Mesendoderm (in vitro differentiated cells): ENCODE data around the gene MINK1. TPM values are rescaled to one million over a fixed set of nuclear protein-coding genes. Genes with fewer than 3 reads are reported as not detected.

Experiments
- DNase-seq: peaks from one replicate; pipeline ENCODE4 v3.0.0; 2013
- H2AK5ac ChIP-seq: 2 replicates; pipeline ENCODE4 v1.6.1; 2013; ENCODE audit warnings: low read length, inconsistent platforms
- H2BK120ac ChIP-seq: 2 replicates; pipeline ENCODE4 v1.6.1; 2013; ENCODE audit warnings: low read depth, mild to moderate bottlenecking, low read length, moderate library complexity, mixed read lengths
- H2BK15ac ChIP-seq: replicated peaks from 2 replicates; pipeline ENCODE4 v1.6.1; 2013; ENCODE audit warnings: low read depth, mild to moderate bottlenecking, moderate library complexity
- H2BK5ac ChIP-seq: 2 replicates; pipeline ENCODE4 v1.6.1; 2013; ENCODE audit warnings: low read length, inconsistent platforms
- H3K18ac ChIP-seq: 2 replicates; pipeline ENCODE4 v1.6.1; 2013; ENCODE audit warnings: mild to moderate bottlenecking, low read length, mixed read lengths
- H3K23ac ChIP-seq: one replicate; pipeline ENCODE4 v1.6.1; 2013; ENCODE audit warnings: low read length
- H3K27ac ChIP-seq: 2 replicates; pipeline ENCODE4 v1.5.1; 2013; ENCODE audit warnings: low read depth, mild to moderate bottlenecking, inconsistent platforms, low read length, moderate library complexity
- H3K27me3 ChIP-seq: 2 replicates; pipeline ENCODE4 v1.6.1; 2013; ENCODE audit warnings: low read length, control low read depth, mild to moderate bottlenecking, inconsistent platforms; ENCODE audit not compliant: insufficient read depth, poor library complexity
- H3K36me3 ChIP-seq: 2 replicates; pipeline ENCODE4 v1.6.1; 2013; ENCODE audit warnings: low read length, inconsistent platforms; ENCODE audit not compliant: control insufficient read depth, insufficient read depth
- H3K4ac ChIP-seq: one replicate; pipeline ENCODE4 v1.6.1; 2013; ENCODE audit warnings: low read depth, mild to moderate bottlenecking, low read length, moderate library complexity
- H3K4me1 ChIP-seq: 2 replicates; pipeline ENCODE4 v1.6.1; 2013; ENCODE audit warnings: low read depth, low read length, inconsistent platforms; ENCODE audit not compliant: control insufficient read depth
- H3K4me2 ChIP-seq: 2 replicates; pipeline ENCODE4 v1.6.1; 2013; ENCODE audit warnings: low read length
- H3K4me3 ChIP-seq: 2 replicates; pipeline ENCODE4 v1.5.1; 2013; ENCODE audit warnings: mild to moderate bottlenecking, low read length
- H3K56ac ChIP-seq: one replicate; pipeline ENCODE4 v1.6.1; 2013; ENCODE audit warnings: low read length
- H3K79me1 ChIP-seq: 2 replicates; pipeline ENCODE4 v1.6.1; 2013; ENCODE audit warnings: low read length, inconsistent platforms
- H3K79me2 ChIP-seq: 2 replicates; pipeline ENCODE4 v1.6.1; 2013; ENCODE audit warnings: mild to moderate bottlenecking, low read length; ENCODE audit not compliant: control insufficient read depth, insufficient read depth
- H3K9ac ChIP-seq: 2 replicates; pipeline ENCODE4 v1.6.1; 2013; ENCODE audit warnings: low read length, inconsistent platforms
- H4K5ac ChIP-seq: one replicate; pipeline ENCODE4 v1.6.1; 2013; ENCODE audit warnings: low read length
- H4K8ac ChIP-seq: one replicate; pipeline ENCODE4 v1.6.1; 2013; ENCODE audit warnings: low read depth, mild to moderate bottlenecking, control low read depth, low read length, moderate library complexity
- WGBS: extraction: QIAGEN DNeasy Blood & Tissue Kit; methylation state at CpG from one replicate; pipeline ENCODE4 v1.1.7; 2013; ENCODE audit warnings: low lambda C conversion rate, missing lambda C conversion rate; ENCODE audit not compliant: insufficient coverage; ENCODE audit errors: extremely low coverage; 5-methylcytosine and 5-hydroxymethylcytosine counted together
- polyA plus RNA-seq, 2 experiments: library from polyadenylated mRNA; stranded (reverse); fragments of 200-250 nt; gene quantifications; one replicate each; pipeline ENCODE4 v1.2.3, GENCODE V29; 2013

Gene MINK1
- polyA plus RNA-seq (2013, experiment 1 of 2), result 21.7 TPM
- polyA plus RNA-seq (2013, experiment 2 of 2), result 23.6 TPM

- peak; percentile 94 for DNase-seq
- H2AK5ac ChIP-seq, result no peak within 1 kb of the TSS
- WGBS, result no CpG with 5 or more reads among the region's 91 CpGs
- no peaks in the 10 kb centered on the region for H3K27me3 ChIP-seq
- no peaks in the 10 kb centered on the region for H3K4me1 ChIP-seq
- H3K27ac ChIP-seq, result no peak within 1 kb of the TSS
- no peak within 1 kb of the TSS for H2BK5ac ChIP-seq
- peak within 1 kb of the TSS; percentile 71 for H3K4me2 ChIP-seq
- H4K5ac ChIP-seq, result no peak within 1 kb of the TSS
- no peak within 1 kb of the TSS for H4K8ac ChIP-seq
- peaks cover 14% of the 10 kb centered on the region for H3K79me1 ChIP-seq
- peak within 1 kb of the TSS; percentile 72 for H3K18ac ChIP-seq
- no peak within 1 kb of the TSS for H2BK15ac ChIP-seq
- no peak within 1 kb of the TSS for H3K23ac ChIP-seq
- H3K56ac ChIP-seq, result peak within 1 kb of the TSS; percentile 94
- peak within 1 kb of the TSS; percentile 72 for H3K9ac ChIP-seq
- H3K79me2 ChIP-seq, result peaks cover 20% of the 10 kb centered on the region
- H2BK120ac ChIP-seq, result no peak within 1 kb of the TSS
- H3K36me3 ChIP-seq, result no peaks in the 10 kb centered on the region
- H3K4ac ChIP-seq, result peak within 1 kb of the TSS; percentile 42
- peak within 1 kb of the TSS; percentile 65 for H3K4me3 ChIP-seq
These were observed at the start of gene MINK1 for GRCh38 chr17:4833178-4833940. TSS of gene MINK1 (plus strand) at chr17:4833340. CDS start at chr17:4833584, 244 bp downstream.

- H3K27ac ChIP-seq, result no peak overlapping the region
- no peak overlapping the region for H3K23ac ChIP-seq
- H3K18ac ChIP-seq, result no peak overlapping the region
- H2BK5ac ChIP-seq, result no peak overlapping the region
- H3K79me2 ChIP-seq, result no peaks in the 10 kb centered on the region
- WGBS, result no CpG with 5 or more reads among the region's 61 CpGs
- H3K4me1 ChIP-seq, result peaks cover 2% of the 10 kb centered on the region
- H3K56ac ChIP-seq, result no peak overlapping the region
- no peak overlapping the region for H2AK5ac ChIP-seq
- H2BK120ac ChIP-seq, result no peak overlapping the region
- no peak for DNase-seq
- H2BK15ac ChIP-seq, result no peak overlapping the region
- H4K5ac ChIP-seq, result no peak overlapping the region
- peaks cover 2% of the 10 kb centered on the region for H3K27me3 ChIP-seq
- no peak overlapping the region for H3K4me2 ChIP-seq
- no peak overlapping the region for H3K4me3 ChIP-seq
- no peak overlapping the region for H4K8ac ChIP-seq
- H3K4ac ChIP-seq, result no peak overlapping the region
- H3K9ac ChIP-seq, result no peak overlapping the region
- no peaks in the 10 kb centered on the region for H3K36me3 ChIP-seq
- no peaks in the 10 kb centered on the region for H3K79me1 ChIP-seq
These were observed 47.6 kb upstream of the MINK1 start for GRCh38 chr17:4785311-4786105.

DNA sequence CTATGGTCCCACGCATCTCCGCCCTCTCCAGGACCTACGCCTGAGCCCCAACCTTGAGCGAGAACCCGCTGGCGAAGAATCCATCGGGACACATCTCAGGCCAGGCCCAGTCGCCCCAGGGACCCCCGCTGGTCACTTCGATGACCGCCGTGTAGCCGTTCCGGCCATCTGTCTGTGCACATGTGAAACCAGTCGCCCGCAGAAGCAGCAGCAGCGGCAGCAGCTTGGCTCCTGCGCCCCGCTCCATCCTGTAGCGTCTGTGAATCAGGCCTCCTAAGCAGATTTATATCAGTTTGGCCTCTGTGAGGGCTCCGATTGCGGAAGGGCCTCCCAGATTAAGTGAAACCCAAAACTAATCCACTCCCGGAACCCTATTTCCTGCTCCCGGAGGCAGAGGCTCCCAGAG is 47.0 kb upstream of the MINK1 start, which contains the start of gene VMO1:
Gene VMO1 (minus strand): TSS at position 259 of the 406 bp plus-strand sequence. CDS start 12 bp downstream, at position 247.
- Histone ChIP-seq H3K4ac (no peak within 1 kb of the TSS), H2BK5ac (no peak within 1 kb of the TSS), H3K4me3 (no peak within 1 kb of the TSS), H3K18ac (no peak within 1 kb of the TSS), H2BK120ac (no peak within 1 kb of the TSS), H3K4me1 (peaks cover 2% of the 10 kb centered on the region), H3K36me3 (no peaks in the 10 kb centered on the region), H3K27ac (no peak within 1 kb of the TSS), H3K79me2 (no peaks in the 10 kb centered on the region), H3K23ac (no peak within 1 kb of the TSS), H3K56ac (no peak within 1 kb of the TSS), H3K9ac (no peak within 1 kb of the TSS), H3K4me2 (no peak within 1 kb of the TSS), H3K79me1 (no peaks in the 10 kb centered on the region), H4K8ac (no peak within 1 kb of the TSS), H4K5ac (no peak within 1 kb of the TSS), H2AK5ac (no peak within 1 kb of the TSS), H2BK15ac (no peak within 1 kb of the TSS), H3K27me3 (peaks cover 2% of the 10 kb centered on the region)
- DNase-seq, result no peak
- WGBS, result no CpG with 5 or more reads among the region's 24 CpGs

GRCh38 chr17:4786516-4786915 is 46.6 kb upstream of the MINK1 start:
- Histone ChIP-seq H3K18ac (no peak overlapping the region), H4K8ac (no peak overlapping the region), H3K4me1 (peaks cover 2% of the 10 kb centered on the region), H3K4ac (no peak overlapping the region), H3K56ac (no peak overlapping the region), H2BK5ac (no peak overlapping the region), H3K79me2 (no peaks in the 10 kb centered on the region), H3K4me2 (no peak overlapping the region), H3K27ac (no peak overlapping the region), H3K27me3 (peaks cover 2% of the 10 kb centered on the region), H3K23ac (no peak overlapping the region), H2AK5ac (no peak overlapping the region), H4K5ac (no peak overlapping the region), H3K4me3 (no peak overlapping the region), H2BK15ac (no peak overlapping the region), H2BK120ac (no peak overlapping the region), H3K36me3 (no peaks in the 10 kb centered on the region), H3K79me1 (no peaks in the 10 kb centered on the region), H3K9ac (no peak overlapping the region)
- WGBS, result no CpG with 5 or more reads among the region's 6 CpGs
- DNase-seq, result no peak

GRCh38 chr17:4788159-4788806 is 44.9 kb upstream of the MINK1 start:
- no CpG with 5 or more reads among the region's 14 CpGs for WGBS
- H3K4me1 ChIP-seq, result peaks cover 2% of the 10 kb centered on the region
- no peak overlapping the region for H3K27ac ChIP-seq
- H3K79me2 ChIP-seq, result no peaks in the 10 kb centered on the region
- H2BK120ac ChIP-seq, result no peak overlapping the region
- no peak overlapping the region for H3K18ac ChIP-seq
- H3K4me3 ChIP-seq, result no peak overlapping the region
- no peak overlapping the region for H3K23ac ChIP-seq
- H4K8ac ChIP-seq, result no peak overlapping the region
- DNase-seq, result no peak
- H2BK5ac ChIP-seq, result no peak overlapping the region
- no peaks in the 10 kb centered on the region for H3K79me1 ChIP-seq
- peaks cover 2% of the 10 kb centered on the region for H3K27me3 ChIP-seq
- peak overlapping the region; percentile 84 for H3K4me2 ChIP-seq
- H3K36me3 ChIP-seq, result no peaks in the 10 kb centered on the region
- H2BK15ac ChIP-seq, result no peak overlapping the region
- peak overlapping the region; percentile 95 for H3K56ac ChIP-seq
- no peak overlapping the region for H2AK5ac ChIP-seq
- H3K4ac ChIP-seq, result no peak overlapping the region
- peak overlapping the region; percentile 90 for H3K9ac ChIP-seq
- H4K5ac ChIP-seq, result no peak overlapping the region
